Activated CD4-positive, alpha-beta T cell treated with anti-CD3 and anti-CD28 coated beads for 1 hour (primary cell): ENCODE measurements around the gene ZNF669.
"Not testable (repeated sequence)": the region's sequence is repeated elsewhere in the genome, so short reads cannot be mapped to it uniquely, and the experiment has no call there.

Source experiments
- DNase-seq: peaks from one replicate; pipeline ENCODE4 v3.0.0-alpha.2; 2020

Gene ZNF669

DNA sequence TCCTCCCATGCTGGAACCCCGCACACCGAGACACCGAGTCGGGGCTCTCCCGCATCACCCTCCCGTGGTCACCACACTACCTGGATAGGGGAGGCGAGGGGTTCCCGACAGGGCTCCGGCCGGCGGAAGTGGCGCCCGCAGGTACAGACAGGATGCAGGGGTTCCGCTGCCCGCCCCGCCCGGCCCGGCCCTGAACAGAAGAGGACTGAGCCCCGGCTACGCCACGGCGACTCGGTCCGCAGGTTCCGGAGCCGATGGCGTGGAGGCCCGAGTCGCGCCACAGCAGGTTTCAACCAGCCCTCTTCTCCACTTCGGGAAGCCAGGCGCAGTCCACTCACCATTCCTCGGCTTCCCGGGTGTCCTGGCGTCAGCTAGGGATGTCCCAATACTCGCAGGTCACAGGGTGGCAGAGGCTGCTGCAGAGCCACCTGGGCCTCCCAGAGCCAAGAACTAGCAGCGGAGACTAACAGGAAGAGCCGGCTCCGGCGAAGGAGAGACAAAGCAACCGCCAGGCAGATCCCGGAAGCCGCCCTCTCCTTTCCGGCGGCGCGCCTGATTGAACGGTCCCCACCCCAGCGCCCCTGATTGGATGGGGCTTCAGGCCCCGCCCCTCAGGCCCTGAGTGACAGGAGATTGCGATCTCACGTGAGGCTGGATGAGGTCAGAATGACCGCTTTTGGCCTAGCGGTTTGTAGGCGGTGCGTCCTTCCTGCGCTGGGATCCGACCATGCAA is at the start of gene ZNF669:
Gene ZNF669, minus strand, starts transcription at position 498 of the 733 bp plus-strand sequence. Its CDS starts 157 bp downstream, at position 341.
- peak; percentile 83 for DNase-seq

DNA sequence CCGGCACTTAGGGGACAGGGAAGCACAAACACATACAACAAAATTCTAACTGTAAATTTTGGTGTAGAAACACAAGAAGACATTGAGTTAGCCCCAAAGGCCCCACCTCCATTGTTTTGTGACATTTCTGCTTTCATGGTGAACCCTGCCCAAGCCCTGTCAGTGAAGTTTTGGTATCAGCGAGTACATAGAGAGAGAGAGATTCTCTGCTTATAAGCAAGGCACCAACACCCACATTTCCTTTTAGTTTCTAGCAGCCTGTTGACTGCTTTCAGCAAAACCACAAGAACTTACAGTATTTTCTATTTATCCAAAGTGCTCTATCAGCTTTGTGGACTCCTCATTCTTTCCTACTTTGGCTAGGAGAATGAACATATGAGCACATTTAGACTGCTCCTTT is 43.6 kb upstream of the ZNF669 start:
- no peak for DNase-seq

DNA sequence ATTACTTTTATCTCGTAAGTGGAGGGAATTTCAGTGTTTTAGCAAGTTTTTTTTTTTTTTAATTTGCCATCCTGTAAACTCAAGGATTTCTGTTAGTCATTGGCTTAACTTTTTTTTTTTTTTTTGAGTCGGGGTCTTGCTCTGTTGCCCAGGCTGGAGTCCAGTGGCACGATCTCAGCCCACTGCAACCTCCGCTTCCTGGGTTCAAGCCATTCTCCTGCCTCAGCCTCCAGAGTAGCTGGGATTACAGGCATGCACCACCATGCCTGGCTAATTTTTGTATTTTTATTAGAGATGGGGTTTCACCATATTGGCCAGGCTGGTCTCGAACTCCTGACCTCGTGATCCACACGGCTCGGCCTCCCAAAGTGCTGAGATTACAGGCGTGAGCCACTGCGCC is 43.0 kb upstream of the ZNF669 start:
- not testable (repeated sequence) for DNase-seq

DNA sequence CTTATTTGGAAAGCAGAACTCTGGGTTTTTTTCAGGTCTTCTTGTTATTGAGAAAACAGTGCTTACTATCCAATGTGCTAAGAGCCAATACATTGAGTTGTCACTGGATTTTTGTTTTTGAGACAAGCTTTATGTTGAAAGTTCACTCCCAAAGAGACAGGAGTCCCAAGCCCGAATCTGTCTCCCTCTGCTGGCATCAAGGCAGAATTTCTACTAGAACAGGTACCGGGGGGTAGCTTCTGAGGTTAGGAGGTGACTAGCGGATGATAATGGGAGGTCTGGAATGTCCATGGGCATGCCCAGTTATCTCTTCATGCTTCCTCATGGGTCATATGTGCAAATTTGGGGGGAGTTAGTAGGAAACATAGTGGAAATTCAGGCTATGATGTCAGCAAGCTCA is 42.5 kb upstream of the ZNF669 start:
- DNase-seq, result no peak

DNA sequence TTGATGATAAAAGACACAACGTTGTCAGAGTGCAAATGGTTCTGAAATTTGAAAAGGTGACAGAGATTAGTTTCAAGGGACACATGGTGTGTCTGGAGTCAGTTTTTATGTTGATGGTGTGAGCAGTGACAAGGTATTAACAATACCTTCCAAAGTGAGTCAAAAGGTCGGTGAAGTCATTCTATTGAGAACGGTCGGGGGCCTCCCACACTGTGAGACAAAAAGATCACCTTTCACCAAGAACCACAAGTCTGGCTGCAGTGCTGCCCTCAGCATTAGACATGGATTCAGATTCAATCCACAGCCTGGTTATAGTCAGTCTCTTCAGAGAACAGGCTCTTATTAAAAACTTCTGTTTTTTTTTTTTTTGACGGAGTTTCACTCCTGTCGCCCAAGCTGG is 41.1 kb upstream of the ZNF669 start:
- DNase-seq, result no peak

DNA sequence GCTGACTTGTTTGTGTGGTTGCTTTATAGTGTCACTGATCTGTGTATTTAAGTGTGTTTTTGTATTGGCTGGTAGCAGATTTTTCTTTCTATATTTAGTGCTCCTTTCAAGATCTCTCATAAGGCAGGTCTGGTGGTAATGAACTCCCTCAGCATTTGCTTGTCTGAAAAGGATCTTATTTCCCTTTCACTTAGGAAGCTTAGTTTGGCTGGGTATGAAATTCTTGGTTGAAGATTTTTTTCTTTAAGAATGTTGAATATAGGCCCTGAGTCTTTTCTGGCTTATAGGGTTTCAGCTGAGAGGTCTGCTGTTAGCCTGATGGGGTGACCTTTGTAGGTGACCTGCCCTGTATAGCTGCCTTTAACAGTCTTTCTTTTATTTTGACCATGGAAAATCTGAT is 35.4 kb upstream of the ZNF669 start:
- DNase-seq, result not testable (repeated sequence)

DNA sequence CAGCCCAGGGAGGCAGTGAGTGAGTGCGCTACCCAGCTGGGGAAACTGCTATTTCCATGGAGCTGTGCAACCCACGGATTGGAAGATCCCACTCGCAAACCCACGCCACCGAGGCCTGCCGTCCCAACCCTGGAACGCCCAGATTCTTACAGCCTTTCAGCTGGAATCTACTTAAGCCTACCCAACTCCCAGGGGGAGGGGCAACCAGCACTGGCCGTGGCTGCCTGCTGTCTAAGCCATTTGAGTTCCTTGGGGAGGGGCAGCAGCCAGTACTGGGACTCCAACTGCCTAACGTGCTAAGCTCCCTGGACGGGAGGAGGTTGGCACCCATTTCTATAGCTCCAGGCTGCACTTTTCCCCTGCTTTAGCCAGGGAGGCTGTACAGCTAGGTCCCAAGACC is 27.1 kb upstream of the ZNF669 start:
- DNase-seq, result no peak

DNA sequence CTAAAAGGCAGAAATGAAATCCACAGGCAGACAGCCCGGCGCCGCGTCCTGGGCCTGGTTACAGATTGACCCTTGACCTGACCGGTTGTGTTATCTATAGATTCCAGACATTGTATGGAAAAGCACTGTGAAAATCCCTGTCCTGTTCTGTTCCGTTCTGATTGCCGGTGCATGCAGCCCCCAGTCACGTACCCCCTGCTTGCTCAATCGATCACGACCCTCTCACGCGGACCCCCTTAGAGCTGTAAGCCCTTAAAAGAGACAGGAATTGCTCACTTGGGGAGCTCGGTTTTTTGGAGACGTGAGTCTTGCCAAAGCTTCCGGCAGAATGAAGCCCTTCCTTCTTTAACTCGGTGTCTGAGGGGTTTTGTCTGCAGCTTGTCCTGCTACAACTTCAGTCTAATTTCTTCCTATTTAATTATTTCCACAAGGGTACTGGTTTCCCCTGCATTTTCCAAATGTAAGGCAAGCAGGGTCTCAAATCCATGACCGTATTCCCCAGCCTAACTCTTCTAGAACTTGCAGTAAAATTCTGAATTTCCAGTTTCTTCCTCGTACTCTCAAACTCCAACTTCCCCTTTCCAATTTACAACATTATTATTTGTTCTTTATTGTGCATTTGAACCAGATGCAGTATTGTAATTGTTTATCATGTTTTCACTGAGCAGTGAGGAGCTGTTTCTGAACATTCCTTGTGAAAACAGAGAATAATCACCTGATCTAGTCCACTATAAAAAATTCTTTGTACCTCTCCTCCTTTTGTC is 23.5 kb upstream of the ZNF669 start:
- DNase-seq, result not testable (repeated sequence)

DNA sequence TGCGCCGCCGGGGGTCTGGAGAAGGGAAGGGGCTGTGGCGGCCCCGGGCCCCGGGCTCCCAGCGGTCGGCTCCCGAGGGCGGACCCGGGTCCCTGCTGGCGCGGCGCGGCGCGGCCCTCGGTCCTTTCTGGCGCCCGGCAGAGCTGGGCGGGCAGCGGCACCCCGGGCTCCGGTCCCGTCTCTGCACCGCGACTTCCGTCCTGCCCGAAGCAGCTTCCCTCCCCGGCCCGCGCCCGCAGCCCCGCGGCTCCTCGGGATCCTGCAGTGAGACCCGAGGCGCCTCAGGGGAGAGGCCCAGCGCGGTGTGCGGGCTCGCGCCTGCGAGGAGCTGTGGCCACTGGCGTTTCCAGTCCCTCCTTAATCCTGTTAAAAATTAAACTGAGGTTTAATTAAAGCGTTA is 22.4 kb upstream of the ZNF669 start:
- DNase-seq, result not testable (repeated sequence)

DNA sequence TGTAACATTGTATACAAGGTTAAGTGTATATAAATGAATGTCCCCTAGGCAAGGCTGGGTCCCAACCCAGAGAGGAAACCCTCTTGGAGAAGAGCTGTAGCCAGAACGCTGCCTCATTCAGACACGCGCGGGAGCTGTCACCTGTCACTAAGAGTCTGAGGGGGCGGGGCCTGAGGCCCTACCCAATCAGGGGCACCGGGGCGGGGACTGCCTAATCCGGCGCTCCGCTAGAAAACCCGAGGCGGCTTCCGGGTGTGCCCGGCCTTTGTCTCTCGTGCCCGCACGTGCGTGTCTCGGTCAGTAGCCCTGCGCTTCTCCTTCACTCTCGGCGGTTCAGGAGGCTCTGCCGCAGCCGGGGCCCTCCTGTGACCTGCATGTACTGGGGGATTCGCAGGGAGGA is 22.0 kb upstream of the ZNF669 start:
- DNase-seq, result not testable (repeated sequence)

DNA sequence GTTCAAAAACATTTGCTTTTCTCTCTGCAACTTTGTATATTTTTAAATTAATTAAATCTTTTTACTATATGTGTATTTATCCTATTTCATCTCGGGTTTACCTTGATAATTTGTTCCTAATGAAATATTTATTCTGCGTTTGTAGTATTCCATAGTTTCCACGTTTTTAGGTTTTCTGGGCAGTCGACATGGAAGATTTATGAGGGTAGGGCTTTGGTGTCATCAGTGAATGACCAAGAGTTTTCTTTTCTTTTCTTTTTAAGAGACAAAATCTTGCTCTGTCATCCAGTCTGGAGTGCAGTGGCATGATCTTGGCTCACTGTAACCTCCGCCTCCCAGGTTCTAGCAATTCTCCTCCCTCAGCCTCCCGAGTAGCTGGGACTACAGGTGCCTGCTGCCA is 17.2 kb upstream of the ZNF669 start:
- no peak for DNase-seq

DNA sequence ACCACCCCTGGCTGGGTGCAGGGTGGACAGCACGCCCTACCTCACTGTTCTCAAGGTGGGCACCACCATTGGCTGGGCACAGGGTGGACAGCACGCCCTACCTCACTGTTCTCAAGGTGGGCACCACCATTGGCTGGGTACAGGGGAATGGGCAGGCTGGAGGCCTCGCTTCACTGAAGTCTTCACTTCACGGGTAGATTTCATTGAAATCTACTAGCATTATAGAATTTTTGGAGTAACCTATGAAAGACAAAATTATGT is 16.2 kb upstream of the ZNF669 start:
- not testable (repeated sequence) for DNase-seq

DNA sequence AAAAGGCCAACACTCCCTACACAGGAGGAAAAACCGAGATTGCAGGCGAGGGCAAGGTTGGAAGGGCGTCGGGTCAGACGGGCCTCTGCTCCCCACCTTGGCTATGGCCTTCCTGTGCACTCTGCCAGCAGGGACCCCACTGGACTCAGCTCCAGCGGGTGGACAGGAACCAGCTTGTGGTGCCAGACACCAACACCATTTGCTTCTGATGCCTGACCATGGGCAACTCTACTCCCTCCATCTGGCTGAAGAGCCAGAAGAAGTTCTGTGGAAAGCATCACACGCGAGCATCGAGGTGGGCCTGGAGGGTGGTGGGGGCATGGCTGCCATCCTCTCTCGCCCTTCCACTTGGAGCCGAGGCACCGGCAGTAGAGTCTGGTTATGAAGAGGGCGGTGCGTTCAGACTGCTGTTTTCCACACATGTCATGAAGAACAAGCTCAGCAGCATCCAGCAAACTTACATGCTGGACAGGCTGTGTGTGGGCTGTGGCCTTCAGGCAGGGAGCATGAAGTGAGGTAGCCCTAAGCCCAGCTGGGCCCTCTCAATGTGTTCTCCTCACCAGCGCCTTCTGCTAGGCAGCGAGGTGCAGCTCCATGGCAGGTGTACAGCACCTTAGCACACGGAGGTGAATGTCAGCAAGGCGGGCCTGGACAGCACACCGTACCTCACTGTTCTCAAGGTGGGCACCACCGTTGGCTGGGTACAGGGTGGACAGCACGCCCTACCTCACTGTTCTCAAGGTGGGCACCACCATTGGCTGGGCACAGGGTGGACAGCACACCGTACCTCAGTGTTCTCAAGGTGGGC is 15.6 kb upstream of the ZNF669 start:
- DNase-seq, result no peak

DNA sequence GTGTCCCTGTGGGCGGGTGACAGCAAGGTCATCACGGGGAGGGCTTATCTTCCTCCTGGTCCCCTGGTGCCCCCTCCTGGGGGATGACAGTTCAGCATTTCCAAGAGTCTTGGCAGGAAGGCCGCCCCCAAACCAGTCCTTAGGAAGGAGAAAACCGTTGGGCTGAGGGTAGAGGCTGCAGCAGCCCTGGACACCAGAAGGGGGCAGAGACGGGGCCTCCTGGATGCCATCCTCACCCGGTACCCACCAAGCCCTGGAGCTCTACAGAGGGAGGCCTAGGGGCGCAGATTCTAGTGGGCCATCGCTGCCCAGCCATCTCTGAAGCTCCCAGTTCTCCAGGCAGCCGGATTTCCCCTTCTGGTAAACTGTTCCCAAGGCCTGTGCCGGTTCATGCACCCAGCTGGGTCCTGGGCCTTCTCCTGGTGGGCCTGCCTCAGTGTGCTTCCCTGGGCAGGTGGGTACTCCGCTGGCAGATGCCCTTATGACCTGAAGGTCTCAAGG is 14.8 kb upstream of the ZNF669 start:
- no peak for DNase-seq

DNA sequence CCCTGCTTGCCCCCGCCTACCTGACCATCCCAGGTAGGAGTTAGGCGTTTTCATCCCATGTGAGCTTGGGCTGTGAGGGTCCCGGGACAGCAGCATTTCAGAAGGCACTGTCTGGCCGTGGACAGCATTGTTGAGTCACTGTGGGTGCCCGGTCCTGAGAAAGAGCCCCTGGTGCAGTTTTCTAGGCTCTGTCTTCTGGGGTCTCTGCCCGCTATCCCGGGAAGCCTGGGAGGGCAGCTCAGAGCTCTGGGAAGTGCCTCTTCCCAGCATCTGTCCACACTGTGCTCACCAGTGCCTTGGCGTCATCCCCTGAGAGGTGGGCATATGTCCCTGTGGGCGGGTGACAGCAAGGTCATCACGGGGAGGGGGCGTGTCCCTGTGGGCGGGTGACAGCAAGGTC is 11.4 kb upstream of the ZNF669 start:
- no peak for DNase-seq

DNA sequence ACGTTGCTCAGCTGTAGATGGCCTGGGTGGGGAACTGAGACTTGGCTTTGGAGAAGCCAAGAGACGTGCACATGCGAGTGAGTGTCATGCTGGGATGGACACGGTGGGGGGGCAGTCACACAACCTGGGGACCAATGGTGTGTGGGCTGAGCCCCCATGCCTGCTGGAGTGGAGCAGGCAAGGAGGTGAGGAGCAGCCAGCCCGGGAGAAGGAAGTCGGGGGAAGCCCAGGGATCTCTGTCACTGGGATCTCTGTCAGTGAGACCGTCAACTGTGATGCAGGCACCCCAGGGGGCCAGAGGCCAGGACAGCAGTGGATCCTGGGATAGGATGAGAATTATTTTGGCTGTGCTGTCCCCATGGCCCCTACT is 11.0 kb upstream of the ZNF669 start:
- DNase-seq, result no peak

DNA sequence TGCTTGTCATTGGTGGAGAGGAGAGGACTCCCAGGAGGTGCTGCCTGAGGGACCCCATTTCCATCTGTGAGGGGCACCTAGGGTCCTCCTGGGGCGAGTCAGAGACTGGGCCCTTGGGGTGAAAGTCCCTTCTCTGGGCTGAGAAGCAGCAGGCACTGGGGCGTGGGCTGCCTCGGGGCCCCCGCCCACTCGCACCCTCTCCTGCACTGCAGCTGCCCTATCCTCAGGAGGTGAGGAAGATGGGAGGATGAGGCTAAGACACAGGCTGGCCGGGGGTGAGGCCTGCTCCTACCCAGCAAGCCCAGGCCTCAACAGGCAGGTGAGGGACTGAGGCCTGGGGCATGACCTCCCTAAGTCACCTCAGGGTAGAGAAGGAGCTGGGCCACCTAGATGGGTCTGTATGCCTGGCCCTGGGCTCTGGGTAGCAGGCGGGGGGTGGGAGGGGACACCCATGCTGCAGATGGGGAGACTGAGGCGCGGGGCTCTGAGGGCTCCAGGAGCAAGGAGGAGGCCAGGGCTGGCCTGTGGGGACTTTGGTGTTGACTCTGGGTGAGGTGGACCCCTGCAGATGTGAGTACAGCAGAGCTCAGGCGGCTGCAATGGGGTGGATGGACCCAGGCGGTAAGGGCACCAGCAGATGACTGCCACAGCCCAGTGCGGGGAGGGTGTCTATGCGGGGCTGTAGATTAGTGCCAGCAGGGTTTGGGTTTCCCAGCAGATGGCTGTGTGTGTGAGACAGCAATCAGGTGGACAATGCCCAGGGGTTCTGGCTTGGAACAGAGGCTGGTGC is 10.4 kb upstream of the ZNF669 start:
- no peak for DNase-seq

DNA sequence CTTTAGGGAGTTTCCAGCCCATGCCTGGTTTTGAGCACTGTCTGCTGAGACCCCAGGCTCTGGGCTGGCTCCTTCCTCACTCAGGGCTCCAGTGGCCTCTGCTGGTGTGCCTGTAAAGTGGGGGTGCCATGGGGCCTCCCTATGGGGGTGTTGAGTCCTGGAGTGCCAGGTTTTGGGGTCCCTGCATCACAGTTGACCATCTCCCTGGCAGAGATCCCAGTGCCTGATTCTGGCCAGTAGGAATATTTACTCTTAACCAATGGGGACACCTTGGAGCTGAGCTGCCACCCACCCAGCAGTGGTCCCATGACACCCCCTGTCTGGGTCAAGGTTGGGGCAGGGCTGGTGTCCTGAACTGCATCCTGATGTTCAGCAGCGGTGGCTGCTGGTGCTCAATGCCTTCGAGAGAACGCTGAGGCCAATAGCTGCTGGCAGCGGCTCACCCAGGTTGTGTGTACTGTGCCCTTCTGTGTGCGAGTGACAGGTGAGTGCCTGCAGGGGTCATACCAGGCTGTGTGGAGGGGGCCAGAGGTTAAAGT is 9.6 kb upstream of the ZNF669 start:
- DNase-seq, result no peak

DNA sequence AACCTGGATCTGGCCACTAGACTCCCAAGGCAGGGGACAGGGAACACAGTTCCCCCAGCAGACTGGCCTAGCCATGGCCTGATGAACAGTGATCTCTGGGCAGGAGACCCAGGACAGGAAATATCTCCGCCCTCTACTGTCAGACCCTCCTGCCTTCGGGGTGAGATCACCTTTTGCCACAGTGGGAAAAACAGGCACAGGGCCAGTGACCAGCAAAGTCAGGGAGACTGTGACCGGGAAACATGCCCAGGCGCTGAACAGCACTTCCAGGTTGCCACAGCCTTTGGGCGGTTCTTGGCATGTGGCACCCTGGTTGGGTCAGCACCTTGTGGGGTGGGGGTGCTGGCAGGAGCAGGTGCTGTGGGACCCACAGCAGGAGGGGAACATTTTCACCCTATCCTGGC is 8.9 kb upstream of the ZNF669 start:
- no peak for DNase-seq

DNA sequence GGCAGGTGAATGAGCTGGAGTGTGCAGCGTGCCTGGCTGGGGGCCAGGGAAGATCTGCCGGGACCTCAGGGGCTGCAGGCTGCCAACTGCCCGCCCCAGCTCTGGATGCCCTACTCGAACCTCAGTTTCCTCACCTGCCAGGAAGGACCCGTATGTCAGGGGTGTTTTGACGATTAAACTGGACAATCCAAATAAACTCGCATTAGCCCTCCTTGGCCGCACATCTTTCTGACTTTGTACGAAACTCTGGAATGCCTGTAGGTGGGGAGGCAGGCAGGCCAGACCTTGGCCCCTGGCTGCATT is 8.3 kb upstream of the ZNF669 start:
- DNase-seq, result no peak

DNA sequence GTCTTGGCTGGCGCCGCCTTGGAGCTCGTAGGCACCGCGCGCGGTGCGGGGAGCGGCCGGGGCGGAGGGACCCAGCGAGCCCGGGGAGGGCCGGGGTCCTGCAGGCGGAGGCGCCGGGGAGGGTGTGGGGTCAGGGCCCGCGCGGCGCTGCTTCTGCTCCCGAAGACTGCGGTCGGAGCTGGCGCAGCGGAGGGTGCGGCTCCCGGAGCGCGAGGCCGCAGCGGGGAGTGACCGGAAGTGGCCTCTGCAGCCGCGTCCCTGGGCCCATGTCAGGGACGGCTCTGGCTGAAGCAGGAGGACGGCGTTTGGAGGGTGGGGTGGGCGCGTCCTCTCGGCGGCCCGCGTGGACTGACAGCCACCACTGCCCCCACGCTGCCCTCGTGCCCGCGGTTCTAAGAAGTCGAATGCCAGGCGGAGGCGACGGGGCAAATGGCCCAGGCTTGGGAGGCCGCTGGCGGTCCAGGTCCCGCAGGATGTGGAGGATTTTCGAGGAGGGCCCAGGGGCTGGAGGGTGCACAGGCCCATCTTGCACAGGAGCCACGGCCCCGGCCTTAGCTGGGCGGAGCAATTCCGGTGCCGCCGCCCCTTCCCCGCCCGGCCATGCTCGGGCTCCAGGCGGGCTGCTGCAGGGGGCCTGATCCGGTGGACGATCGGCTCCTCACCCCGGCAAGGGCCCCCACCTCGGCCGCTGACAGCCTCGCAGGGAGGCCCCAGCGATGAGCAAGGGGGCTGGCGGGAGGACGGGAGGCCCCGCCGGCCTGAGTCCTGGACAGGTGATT is 7.7 kb upstream of the ZNF669 start:
- DNase-seq, result no peak

DNA sequence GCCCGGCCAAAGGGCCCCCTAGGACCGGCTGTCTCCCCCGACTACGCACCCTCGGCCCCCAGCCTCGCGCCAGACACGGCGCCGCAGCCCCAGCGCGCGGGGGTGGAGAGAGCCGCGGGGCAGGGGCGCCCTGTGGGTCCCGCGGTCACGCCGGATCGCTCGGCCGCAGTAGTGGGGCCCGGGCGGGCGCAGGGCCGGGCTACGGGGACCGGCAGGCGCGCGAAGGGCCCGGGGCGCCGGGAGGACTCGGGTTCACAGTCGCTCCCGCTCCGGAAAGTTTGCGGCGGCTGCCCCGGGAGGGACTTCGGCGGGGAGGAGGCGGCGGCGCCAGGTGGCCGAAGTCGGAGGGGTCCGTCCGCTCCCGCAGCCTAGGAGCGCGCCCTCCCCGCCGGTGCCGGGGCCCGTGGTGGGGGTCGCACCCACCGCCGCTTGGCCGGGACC is 7.1 kb upstream of the ZNF669 start:
- DNase-seq, result no peak
